HCT116 (cell line): ENCODE data around the gene ZNF678.

Experiments
- CTCF ChIP-seq, 3 experiments: fragments of 200-600 bp in 1 of 3; sonication (generic) in 1 of 3; IDR thresholded peaks in 2 of 3; conservative IDR thresholded peaks in 1 of 3; 2 replicates each; pipeline ENCODE4 v1.5.1; 2012 to 2017; ENCODE audit warnings: low read depth in 2 of 3, low read length in 2 of 3, antibody characterized with exemption in 1 of 3, borderline replicate concordance in 1 of 3, control low read depth in 1 of 3, mild to moderate bottlenecking in 1 of 3, mixed read lengths in 1 of 3, mixed run types in 1 of 3, moderate library complexity in 1 of 3; ENCODE audit not compliant: insufficient read depth in 1 of 3
- EGR1 ChIP-seq: IDR thresholded peaks from 2 replicates; pipeline ENCODE4 v1.6.1; 2012; ENCODE audit warnings: low read depth
- EZH2 ChIP-seq: fragments of 200-600 bp; sonication (generic); IDR thresholded peaks from 2 replicates; pipeline ENCODE4 v1.6.1; 2017; ENCODE audit warnings: antibody characterized with exemption, mixed run types
- POLR2AphosphoS5 ChIP-seq: IDR thresholded peaks from 2 replicates; pipeline ENCODE4 v1.6.1; 2011; ENCODE audit warnings: mild to moderate bottlenecking, low read depth, low read length, moderate library complexity
- RAD21 ChIP-seq: IDR thresholded peaks from 2 replicates; pipeline ENCODE4 v1.6.1; 2012; ENCODE audit warnings: low read depth, mild to moderate bottlenecking
- REST ChIP-seq: IDR thresholded peaks from 2 replicates; pipeline ENCODE4 v1.6.1; 2012; ENCODE audit warnings: low read depth

DNA sequence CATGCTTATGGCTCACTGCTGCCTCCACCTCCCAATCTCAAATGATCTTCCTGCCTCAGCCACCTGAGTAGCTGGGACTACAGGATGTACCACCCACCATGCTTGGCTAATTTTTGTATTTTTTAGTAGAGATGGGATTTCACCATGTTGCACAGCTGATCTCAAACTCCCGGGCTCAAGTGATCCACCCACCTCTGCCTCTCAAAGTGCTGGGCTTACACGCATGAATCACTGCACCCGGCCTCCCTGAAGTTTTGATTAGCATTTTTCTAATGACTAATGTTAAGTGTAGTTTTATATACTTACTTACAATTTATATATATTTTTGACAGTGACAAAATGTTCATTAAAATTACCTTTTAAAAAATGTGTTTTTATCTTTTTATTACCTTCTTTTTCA is 41.1 kb downstream of the ZNF678 start:
- TF ChIP-seq EZH2 (no peak), POLR2AphosphoS5 (no peak), RAD21 (no peak), REST (no peak), CTCF (IDR thresholded peaks at IDR 0.05 in 2 of 3, conservative IDR thresholded peaks at IDR 0.05 in 1 of 3; ENCODE audit: borderline replicate concordance in 1 of 3, insufficient read depth in 1 of 3, low read depth in 2 of 3, low read length in 2 of 3) (no peak), EGR1 (no peak)
